Measurements from ENCODE around the gene PLXNB1.

The PLXNB1 gene

DNA sequence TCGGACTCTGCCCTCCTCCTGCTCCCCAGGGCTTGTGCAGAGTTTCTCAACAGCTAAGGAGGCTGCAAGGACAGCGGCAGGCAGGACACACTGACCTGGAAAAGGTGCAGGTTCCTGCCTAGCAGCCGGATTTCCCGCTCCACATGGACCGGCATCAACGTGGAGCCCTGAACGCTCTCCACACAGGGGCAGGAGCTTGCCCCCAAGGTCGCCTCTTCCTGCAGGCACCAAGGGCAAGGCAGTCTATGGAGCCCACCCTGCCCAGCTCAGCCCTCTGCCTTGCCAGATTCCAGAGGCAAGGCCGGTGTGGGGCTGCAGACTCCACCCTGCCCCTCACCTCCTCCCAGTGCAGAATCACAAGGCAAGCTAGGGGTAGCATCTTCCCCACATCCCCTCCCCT, 10.7 kb downstream of the PLXNB1 start:
- DNase-seq (ENCODE audit: low read depth in 2 of 2): no peak

GRCh38 chr3:48418651-48419050, 11.2 kb downstream of the PLXNB1 start:
- no peak for DNase-seq (ENCODE audit: low read depth in 2 of 2)

DNA sequence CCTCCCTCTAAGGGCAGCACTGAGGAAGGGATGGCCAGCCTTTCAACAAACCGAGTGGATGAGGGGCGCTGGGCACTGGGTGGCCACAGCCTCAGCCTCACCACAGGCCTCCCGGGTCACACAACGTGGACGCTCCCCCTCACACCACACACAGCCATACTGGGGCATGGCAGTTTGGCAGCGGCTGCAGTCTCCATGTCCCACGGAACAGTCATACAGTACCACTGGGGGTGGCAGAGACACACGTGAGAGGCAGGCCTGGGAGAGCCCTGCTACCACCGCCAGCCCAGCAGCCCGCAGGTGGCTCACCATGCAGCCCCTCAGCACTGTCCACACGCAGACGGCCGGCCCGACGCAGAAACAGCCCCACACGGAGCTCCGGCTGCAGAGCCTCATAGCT, 11.7 kb downstream of the PLXNB1 start:
- no peak for DNase-seq (ENCODE audit: low read depth in 2 of 2)

- DNase-seq (ENCODE audit: low read depth in 2 of 2): no peak
Observed at GRCh38 chr3:48417529-48418108, 12.3 kb downstream of the PLXNB1 start.

- DNase-seq (ENCODE audit: low read depth in 2 of 2): no peak
Observed at GRCh38 chr3:48416546-48416945, 13.3 kb downstream of the PLXNB1 start.

DNA sequence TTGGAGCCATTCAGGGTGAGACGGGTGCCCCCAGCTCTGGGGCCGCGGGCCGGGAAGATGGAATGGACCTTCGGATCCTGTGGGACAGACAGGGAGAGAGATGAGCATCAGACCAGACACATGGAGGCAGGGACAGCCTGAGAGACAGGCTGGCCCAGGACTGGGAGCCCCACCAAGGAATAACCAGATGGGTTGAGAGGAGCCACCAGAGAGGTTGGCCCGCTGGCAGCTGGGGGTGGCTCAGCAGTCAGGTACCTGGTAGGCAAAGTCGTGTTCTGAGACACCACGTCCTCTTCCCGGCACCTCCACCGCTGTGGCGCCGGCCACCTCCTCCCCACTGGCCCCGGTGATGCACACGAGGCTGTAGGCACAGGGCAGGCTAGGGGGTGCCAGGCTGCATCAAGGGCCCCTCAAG, 13.8 kb downstream of the PLXNB1 start:
- no peak for DNase-seq (ENCODE audit: low read depth in 2 of 2)

GRCh38 chr3:48415251-48415953, 14.5 kb downstream of the PLXNB1 start:
- no peak for DNase-seq (ENCODE audit: low read depth in 2 of 2)

DNA sequence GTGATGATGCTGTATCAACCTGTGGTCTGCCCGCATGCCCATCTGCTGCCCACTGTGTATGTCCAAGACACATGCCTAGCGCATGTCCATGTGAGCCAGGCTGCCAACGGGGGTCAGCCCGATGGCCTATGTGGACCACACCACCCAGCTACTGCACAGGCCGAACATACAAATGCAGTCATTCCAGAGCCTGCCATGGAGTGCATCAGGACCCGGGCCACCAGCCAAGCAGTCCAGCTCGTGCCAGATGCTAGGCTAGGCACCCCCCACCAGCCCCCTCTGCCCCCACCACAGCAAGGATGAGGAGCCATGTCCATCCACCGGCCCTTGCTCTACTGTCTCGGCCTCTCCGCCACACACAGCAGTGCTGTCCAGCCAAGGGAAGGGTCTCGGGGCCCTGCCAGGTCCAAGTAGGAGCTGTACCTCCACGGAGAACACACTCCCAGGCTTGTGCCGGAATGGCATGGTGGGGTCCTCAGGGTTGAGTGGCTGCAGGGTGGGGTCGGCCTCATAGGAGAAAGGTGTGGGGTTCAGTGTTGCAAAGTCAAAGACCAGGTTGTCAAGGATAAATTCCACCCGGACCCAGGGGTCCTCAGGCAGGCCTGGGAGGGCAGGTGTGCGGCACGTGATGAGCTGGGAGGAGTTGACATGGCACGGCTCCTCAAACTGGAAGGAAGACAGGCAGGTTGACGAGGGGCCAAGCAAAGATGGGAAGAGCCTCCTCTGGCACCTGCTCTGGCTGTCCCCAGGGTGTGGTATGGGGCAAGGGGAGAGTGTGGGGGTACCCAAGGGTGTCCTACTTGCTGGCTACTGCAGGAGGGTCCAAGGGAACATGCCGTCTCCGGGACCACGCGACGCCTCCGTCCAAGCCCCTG, 15.3 kb downstream of the PLXNB1 start:
- no peak for DNase-seq (ENCODE audit: low read depth in 2 of 2)

GRCh38 chr3:48413611-48414010, 16.3 kb downstream of the PLXNB1 start:
- no peak for DNase-seq (ENCODE audit: low read depth in 2 of 2)

DNA sequence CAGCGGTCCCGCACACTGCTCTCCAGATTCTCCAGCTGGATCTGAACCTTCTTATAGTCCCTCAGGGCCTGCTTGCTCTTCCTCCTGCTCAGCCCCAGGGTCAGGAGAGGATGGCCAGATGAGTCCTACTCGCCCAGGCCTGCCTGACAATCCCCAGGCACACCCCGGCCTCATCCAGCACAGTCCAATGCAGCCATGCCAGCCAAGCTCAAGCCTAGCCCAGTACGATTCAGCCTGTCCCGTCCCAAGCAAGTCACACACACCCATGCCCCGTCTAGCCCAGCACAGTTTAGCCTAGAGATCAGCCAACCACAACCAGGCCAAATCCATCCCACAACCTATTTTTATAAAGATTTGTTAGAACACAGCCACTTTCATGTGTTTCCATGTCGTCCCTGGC, 16.8 kb downstream of the PLXNB1 start:
- DNase-seq (ENCODE audit: low read depth in 2 of 2): no peak

DNA sequence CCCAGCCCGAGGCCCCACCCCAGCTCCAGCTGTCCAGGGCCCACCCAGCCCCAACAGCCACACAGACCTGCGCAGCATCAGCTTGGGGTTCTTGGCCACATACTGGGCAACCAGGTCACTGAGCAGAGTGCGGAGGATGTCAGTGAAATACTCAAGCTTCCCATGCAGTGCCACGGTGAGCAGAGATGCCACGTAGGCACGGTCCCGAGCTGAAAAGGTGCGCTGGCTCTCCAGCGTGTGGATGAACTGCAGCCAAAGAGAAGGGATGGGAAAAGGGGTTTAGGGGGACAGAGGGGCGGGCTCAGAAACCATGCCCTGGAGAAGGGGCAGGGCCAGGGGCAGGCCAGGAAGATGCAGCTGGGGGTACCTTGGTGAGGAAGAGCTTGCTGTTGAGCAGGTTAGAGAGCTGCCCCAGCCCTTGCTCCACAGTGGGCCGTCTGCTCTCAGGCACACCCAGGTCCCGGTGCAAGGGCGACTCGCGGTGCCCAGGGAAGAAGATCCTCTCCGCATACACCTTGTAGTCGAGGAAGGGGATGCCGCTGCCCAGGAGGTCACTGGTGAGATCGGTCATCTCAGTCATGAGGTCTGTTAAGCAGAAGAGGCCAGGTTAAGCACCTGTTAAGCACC, 17.4 kb downstream of the PLXNB1 start:
- no peak for DNase-seq (ENCODE audit: low read depth in 2 of 2)

DNA sequence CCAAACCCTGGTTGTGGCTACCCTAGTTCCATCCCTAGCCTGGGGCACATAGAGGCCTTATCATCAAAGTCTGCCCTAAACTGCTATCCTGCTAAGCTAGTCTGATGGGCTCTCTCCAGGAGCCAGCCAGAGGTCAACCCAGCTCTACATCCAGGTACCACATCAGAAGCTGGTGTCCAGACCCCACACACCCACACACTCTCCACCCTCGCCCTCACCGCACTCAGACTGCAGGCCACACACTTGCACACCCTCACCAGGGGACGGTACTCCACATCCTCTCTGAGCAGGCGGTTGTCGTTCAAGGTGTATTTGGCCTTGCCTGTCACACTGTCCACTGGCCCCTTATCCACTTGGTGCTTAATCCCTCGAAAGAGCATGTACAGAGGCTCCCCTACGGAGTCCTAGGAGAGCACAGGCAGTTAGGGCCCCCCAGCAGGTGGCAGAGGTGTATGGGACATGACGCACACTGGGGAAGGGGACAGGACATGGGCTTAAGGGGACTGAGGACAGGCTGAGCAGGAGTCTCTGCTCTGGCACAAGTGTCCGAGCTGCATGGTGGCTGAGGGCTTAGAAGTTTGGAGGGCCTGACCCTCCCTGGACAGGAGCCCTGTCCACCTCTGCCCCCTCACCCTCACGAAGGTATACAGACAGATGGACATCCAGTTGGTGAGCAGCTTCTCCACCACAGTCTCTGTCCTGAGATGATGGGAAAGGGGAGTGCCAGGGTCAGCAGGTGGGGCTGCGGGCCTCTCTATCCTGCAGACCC, 18.1 kb downstream of the PLXNB1 start:
- DNase-seq (ENCODE audit: low read depth in 2 of 2): no peak

DNA sequence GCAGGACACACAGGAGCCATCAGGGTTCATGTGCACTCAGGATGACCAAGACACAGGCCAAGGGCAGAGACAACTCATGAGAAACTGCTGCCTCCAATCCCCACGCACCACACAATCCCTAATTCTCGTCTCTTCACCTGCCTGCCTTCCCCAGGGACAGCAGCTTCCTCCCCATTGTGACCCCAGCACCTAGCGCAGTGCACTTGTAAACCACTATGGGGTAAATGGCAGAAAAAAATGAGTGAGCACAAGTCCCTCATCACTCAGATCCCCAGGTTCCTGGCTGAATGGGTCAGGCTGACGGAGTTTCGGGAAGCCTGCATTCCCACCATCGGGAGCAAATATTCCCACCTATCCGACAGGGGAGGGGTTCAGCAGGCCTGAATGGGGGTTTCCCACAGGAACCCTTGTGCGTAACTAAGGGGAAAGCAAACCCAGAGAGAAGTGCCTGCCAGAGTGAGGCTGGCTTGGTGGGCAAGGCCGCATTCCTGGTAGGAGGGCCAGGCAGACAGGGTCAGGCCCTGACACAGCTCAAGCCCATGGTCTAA, 18.8 kb downstream of the PLXNB1 start:
- no peak for DNase-seq (ENCODE audit: low read depth in 2 of 2)

DNA sequence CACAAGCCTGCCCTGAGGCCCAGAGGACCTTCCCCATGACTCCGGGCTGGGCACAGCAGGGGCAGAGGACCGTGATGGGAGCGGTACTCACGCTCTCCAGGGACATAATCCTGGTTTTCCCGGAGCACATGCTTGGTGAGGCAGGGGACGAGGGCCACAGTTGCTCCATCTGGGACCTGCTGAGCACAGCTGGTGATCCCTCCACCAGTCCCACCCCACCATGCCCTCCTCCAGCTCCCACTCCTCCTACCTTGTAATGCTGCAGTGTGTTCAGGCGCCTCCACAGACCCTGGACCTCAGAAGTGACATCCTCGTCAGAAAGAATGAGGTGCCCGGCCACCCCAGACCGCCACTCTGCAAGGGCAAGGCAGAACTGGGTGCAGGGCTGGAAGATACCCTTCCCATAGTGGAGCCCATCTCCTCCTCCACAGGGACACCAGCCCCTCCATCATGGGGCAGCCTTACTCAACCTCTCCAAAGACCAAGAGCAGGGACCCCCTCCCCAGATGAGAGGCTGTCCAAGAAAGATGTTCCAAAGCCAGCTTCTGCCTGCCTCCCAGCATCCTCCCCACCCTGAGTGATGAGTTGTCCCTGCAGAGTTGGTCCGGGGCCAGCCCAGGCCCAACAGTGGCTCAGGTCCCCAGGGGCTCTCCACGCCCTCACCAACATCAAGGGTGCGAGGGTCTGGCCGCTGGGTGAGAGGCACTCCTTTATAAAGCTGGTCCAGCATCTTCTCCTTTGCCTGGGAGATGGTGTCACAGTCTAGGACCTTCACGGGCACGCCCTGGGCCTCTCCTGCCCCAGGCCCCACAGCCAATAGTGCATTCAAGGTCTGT, 19.5 kb downstream of the PLXNB1 start:
- DNase-seq (ENCODE audit: low read depth in 2 of 2): no peak

- DNase-seq (ENCODE audit: low read depth in 2 of 2): no peak
Observed at GRCh38 chr3:48409291-48410201, 20.3 kb downstream of the PLXNB1 start.

DNA sequence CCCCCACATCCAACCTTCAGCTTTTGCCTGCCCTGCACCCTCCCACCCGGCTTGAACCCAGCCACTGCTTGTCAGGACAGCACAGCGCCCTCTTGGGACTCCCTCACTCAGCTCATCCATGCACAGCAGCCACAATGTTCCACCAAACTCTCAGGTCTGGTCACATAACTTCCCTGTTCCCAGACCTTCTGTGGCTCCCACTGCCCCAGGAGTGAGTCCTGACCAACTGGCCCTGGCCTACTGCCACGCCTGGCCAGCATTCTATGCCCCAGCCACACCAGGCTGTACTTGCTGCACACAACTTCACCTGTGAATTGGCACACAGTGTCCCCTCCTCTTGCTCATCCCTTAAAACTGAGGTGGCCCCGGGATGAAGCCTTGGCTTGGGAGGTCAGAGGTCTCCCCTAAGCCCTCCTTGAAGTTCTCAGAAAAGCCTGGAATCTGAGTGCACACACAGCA, 21.0 kb downstream of the PLXNB1 start:
- no peak for DNase-seq (ENCODE audit: low read depth in 2 of 2)

DNA sequence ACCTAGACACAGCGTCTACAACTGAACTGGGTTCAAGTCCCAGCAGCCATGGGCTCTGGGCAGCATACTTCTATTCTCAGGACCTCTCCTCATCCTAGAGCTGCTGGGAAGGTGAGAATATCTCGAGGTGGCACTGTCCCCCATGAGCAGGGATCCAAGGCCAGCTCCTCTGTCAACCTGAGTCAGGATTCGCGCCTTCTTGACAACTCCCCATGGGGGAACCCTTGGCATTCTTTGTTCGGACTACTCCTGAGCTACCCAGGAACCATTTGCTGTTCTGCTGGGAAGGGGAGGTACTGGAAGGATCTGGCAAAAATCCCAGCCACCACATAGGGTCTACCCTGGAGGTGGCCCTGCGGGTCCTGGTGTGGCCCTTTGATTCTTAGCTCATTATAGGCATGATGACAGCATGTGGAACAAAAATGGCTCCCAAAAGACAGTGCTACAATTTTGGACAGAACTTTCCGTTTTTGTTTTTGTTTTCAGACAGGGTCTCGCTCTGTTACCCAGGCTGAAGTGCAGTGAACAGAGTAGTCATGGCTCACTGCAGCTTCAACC, 22.3 kb downstream of the PLXNB1 start:
- no peak for DNase-seq (ENCODE audit: low read depth in 2 of 2)

DNA sequence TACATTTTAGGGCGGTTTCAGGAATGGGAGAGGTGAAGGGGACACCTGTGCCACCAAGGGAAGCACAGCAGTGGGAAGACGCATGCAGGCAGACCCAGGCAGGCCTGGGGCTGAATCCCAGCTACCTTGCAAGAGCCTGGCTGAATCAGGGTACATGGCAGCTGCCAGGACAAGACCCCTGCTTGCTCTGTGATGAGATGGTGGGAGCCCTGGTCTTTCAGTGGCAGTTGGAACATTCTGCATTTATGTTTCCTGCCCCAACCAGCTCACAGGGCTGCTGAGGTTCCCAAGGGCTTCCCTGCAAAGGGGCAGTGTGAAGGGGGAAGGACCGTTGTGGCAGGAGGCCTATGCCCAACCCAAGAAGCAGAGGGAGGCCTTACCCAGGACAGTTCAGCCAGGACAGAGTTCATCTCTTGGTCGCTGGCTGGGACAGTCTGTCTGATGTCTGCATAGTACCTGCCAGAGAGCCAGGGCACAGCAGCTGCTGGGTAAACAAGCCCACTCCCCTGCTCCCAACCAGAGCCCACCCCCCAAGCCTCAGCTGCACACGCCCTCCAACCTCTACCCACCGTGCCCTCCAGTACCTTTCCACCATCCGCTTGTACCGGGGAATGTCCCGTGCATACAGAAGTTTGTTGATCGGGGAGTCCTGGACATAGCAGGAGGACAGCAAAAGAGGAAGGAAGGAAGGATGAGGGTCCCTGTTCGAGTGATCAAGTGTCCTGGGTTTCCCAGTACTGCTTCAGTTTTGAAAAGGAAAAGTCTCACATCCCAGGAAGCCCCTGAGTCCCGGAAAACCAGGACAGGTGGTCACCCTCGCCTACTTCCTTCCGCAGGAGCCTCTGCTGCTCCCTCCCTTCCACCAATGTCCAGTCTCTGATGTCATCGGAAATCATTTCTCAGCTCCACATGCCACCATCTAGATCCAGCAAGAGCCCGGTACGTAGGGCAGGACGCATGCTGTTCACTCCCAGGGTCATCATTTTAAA, 23.1 kb downstream of the PLXNB1 start:
- no peak for DNase-seq (ENCODE audit: low read depth in 2 of 2)
